ENCODE results near the gene S100A7A.

S100A7A gene

DNA sequence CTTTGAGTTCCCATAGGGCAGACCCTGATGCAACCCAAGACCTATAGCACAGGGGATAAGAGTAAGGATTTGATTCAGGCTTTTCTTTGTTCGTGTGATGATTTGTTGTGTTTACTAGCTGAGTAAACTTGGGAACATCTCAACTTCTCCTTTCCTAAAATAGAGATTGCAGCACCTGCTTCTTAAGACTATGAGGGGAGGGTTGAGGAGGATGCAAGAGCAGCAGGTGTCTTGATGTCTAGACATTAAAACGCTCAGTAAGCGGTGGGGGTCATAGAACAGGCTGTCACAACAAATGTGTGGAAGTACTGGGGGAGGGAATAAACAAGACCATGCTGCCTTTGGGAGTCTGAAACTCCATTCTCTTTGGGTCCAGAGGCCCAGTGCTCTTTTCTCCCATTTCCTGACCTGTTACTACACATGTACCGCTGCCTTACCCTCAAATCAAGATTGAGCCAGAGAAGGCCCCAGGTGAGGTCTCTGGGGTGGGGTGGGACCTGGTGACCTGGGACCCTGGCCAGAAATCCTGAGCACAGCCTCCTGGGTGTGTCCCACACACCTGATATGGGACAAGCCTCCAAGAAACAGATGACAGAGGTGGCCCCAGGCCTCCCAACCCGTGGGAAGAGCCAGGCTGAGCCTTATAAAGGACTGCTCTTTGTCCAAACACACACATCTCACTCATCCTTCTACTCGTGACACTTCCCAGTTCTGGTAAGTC lies at the start of gene S100A7A:
Gene S100A7A, plus strand, starts transcription at position 671 of the 721 bp plus-strand sequence. CDS start 1,563 bp downstream, outside the sequence.
- no peak for DNase-seq

DNA sequence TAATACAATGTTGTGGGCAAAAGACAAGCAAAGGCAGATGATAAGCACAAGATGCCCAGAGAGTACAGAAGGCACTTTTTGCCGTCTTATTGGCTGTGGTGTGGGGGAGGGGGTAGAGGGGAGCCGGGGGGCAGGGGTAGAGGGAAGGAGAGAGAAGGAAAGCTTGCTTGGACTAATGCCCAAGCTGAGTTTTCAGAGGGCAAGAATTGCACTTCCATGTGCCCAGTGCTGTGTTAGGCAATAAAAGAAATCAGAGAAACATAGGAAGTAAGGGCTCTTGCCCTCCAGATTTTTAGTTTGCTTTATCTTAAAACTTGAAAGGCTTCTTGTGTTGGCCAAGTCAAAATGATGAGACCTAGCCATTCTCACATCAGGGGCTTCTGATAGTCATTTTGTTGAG lies 49.2 kb upstream of the S100A7A start:
- DNase-seq = no peak

GRCh38 chr1:153368495-153368894 lies 47.8 kb upstream of the S100A7A start:
- no peak for DNase-seq

DNA sequence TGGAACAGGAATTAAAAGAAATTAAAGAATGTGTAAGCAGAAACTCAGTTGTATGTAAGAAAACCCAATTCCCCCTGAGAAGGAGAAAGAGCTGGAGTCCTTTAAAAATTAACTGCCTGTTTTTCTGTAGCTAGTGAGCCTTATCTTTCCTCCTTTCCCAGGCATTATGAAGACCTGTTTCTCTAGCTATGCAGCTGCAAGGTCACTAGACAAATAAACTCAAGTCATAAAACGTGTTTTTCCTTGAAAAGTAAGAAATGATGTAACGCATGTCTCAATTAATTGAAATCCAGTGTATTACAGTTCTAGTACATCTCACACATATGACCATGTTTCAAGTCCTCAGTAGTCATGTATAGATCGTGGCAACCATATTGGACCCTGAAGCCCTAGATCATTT lies 46.2 kb upstream of the S100A7A start:
- no peak for DNase-seq

- no peak for DNase-seq
These were observed 45.1 kb upstream of the S100A7A start for GRCh38 chr1:153371231-153371630.

DNA sequence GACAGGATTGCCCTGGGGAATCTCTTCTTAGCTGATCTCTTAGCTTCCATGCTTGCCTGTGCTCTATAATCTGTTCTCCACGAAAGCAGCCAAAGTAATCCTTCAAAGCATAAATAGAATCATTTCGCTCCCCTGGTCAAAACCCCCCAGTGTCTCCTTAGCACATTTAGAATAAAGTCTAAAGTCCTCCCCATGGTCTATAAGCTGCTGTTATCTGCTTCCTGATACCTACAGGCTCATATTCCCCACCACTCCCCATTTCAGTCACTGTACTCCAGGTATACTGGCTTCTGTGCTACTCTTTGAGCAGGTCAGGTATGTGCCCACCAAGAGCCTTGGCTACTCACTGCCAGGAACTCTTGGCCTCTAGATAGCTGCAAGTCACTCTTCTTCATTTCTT lies 43.7 kb upstream of the S100A7A start:
- no peak for DNase-seq

DNA sequence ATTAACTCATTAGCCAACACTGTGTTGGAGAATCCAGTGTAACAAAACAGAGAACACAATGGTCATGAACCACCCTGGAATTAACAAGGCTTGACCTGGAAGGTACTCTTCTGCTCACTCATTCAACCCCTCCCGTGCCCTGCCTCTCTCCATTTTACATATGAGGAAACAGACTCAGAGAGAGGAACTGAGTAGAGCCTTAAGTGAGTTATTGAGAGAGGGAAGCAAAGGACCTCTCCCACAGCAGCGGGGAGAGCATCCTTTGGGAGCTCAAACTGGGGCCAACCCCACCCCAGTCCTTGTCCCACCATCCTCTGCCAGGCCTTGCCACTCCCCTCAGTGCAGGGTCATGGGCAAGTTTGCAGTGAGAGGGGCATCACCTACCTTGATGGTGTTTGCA lies 42.2 kb upstream of the S100A7A start:
- DNase-seq = no peak

DNA sequence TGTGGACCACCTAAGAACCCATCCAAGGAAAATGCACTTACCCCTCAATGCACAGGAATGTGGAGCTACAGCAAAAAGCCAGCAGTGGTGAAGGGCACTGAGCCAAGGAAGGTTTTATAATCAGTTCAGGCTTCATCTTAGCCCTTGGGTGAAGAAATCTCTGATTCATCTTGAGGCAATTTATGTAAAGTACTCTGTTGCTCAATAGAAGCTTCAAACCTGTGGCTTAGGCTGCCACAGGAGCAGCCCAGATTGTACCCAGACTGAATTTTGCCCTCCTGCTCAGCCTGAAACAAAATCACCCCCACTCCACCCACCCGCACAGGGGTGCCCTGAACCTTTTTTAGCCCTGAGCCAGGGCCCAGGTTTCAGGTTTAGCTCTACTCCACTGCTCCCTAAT lies 40.8 kb upstream of the S100A7A start, which contains the start of gene S100A12:
Gene S100A12, minus strand, starts transcription at position 111 of the 400 bp plus-strand sequence. CDS start 1,029 bp downstream, outside the sequence.
- DNase-seq = no peak

DNA sequence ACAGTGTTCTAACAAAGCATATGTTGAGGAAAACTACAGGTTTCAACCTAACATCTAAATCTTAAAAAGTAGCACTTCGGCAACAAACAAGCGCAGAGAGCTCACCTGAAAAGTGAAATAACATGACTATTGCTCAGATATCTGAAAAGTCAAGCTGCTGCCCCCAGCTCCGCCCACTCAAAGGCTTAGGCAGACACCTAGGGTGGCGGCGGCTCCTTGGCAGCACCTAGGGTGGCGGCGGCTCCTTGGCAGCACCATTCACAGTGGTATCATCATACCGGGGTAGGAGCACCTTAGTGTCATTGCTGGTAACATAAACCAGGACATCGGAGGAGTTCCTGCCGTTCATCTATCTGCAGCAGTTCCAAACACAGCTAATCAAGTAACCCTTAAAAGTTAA lies 36.7 kb upstream of the S100A7A start:
- no peak for DNase-seq

GRCh38 chr1:153380711-153381110 lies 35.6 kb upstream of the S100A7A start:
- no peak for DNase-seq

DNA sequence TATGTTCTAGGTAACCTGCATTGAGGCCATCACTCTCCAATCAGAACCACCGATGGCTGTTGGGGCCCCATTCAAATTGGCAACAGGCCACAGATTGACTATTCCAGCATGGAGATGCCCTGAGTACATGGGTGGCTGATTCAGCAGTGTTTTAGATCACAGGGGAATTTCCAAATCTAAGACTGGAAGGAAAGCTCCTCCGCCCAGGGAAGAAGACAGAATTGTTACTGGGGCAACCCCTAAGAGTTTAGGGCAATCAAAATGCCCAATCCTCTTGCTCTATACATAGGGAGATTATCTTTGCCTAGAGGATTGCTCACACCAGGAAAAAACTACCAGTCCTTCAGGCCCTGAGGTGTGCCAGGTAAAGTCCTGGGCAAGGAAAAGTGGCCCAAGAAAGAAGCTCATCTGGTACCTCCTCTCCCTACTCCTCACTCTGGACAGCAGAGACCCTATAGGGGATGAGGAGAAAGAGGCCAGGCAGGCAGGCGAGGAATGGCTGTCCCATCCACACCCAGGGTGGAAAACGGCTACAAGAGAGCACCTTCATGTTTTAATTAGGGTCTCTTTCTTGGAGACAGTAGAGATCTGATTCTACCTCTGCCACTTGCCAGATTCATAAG lies 31.3 kb upstream of the S100A7A start:
- no peak for DNase-seq

DNA sequence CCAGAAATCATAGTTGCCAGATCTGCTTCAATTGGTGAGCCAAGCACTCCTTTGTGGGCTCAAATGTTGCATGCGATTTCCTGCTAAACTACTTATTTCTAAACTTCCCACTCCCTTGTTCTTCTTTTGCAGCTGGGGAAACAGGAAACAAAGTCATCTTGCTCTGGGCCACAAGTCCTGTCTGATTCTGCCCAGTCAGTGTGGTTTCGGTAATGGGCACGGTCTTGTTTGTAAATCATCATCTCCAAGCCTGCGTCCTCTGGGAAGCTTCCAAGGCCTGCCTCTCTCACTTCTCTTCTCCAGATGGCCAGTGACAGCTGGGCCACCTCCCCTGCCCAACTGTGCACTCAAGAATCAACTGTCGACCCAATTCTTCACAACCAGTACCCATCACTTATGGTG lies 29.8 kb upstream of the S100A7A start:
- DNase-seq = peak; percentile 38

GRCh38 chr1:153387001-153387400 lies 29.3 kb upstream of the S100A7A start:
- no peak for DNase-seq

DNA sequence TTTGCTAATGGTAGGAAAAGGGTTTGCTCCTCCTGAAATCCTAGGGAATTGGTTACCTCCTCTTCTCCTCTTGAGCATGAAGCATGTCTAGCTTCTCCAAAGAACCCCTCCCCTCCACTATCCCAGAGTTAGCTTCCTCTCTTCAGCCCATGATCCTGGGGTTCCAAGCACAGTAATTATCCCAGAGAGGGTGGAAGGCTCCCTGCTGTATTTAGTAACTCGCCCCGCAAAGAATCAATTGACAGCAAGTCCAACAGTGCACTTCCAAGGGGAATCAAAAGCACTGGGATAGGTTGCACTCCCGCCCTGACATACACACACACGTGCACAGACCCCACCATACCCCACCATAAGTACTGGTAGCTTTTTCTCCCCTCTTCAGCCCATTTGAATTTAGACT lies 28.5 kb upstream of the S100A7A start:
- no peak for DNase-seq

- no peak for DNase-seq
These were observed 26.9 kb upstream of the S100A7A start for GRCh38 chr1:153389401-153389800.

DNA sequence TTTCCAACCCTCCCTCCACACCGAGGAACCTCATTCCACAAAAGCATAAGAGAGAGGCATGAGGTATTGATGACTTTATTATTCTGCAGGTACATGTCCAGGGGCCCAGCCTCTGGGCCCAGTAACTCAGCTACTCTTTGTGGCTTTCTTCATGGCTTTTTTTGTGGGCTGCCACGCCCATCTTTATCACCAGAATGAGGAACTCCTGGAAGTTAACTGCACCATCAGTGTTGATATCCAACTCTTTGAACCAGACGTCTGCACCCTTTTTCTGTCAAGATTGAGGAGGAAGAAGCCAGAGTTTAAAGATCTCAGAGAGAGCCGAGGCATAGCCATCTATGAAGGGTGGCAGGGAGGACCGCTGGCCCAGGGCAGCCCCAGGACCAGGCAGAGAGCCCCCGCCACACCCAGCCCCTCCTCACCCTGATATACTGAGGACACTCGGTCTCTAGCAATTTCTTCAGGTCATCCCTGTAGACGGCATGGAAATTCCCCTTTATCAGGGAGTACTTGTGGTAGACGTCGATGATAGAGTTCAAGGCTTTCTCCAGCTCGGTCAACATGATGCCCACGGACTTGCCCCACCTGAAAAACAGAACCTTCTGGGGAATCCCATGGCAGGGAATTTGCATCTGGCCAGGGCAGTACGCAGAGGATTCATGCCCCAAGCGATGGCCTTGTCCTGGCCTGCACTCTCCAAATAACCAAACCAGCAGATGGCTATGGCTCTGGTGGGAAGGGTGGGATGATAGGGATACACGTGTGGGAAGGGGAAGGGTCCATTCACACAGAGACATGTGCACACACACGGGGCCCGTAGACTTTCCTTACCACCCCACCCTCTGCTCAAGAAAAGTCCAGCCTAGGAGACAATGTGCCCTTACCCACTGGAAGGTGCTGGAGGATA lies 26.1 kb upstream of the S100A7A start:
- DNase-seq = no peak

DNA sequence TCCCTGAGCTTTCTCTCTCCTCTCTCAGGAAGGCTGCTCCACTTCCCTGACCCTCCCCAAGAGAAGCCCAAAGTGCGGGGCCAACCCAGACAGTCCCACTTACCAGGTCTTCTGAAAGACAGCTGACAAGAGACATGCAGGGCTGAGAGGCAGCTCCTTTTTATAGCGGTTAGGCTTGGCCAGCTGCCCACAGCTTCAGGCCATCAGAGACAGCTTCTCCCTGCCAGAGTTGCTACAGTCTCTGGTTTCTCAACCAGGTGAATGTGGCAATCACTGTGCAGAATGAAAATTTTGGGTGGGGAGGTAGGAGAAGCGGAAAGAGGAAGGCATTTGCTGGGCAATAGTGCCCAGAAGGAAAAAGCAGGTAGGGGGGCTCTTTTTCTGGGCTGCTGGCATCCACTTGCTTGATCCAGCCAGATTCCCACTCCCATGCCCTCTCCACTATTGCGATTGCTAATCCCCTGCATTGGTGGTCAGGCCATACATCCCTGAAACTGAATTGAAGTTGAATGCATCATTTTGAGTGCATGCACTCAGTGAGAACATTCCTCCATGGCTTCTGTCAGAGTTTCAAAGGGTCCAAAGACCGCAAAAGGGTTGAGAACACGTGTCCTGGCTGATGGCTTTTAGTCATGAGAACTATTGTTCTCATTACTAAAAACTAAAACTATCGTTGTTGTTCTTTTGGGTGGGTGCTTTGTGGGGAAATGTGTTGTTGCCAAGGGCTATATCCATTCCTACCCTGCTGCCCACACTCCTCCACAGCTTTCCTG lies 25.2 kb upstream of the S100A7A start, which contains the start of gene S100A8:
Gene S100A8, minus strand, starts transcription at position 136 of the 773 bp plus-strand sequence. CDS start 538 bp downstream, outside the sequence.
- DNase-seq = no peak

DNA sequence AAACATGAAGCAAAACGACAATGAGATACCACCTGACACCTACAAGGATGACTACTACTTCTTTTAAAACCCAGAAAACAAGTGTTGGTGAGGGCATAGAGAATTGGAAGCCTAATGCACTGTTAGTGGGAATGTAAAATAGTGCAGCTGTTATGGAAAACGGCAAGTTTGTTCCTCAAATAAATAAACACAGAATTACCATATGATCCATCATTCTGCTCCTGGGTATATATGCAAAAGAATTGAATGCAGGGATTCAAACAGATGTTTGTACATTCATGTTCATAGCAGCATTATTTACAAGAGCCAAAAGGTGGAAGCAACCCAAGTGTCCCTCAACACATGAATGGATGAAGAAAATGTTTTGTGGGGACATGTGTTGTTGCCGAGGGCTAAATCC lies 24.1 kb upstream of the S100A7A start:
- no peak for DNase-seq

DNA sequence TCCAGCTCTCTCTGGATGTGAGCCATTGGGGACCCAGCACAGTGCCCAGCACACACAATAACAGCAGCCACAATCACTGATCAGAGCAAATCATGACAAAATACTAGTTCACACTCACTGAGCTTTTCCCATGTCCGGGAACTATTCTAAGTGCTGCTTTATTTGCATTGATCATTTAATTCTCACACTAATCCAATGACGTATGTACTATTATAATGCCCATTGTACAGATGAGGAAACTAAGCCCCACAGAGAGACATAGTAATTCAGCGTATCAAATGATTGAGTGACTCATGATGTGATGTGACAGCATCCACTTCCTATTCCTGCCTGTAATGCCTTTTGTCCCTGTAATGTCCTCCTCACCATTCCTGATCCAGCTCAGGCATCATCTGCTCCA lies 23.5 kb upstream of the S100A7A start:
- no peak for DNase-seq

- no peak for DNase-seq
These were observed 22.4 kb upstream of the S100A7A start for GRCh38 chr1:153393926-153394325.

DNA sequence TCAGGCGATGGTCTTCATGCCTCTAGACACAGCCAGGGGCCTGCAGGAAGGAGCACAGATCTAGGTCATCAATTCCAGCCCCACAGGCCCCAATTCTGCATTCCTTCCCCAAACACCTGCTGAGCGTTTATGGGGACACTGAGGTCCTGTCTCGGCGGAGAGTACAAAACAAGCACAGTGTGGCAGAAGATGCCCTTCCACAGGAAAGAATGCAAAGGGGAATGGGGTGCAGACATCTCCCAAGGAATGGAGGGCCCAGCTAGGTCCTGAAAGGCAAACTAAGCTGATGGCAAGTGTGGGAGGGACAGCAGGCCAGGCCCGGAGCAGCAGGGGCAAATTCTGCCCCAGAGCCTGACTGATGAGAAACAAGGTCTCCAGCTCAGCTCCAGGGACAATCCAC lies 21.9 kb upstream of the S100A7A start:
- no peak for DNase-seq

DNA sequence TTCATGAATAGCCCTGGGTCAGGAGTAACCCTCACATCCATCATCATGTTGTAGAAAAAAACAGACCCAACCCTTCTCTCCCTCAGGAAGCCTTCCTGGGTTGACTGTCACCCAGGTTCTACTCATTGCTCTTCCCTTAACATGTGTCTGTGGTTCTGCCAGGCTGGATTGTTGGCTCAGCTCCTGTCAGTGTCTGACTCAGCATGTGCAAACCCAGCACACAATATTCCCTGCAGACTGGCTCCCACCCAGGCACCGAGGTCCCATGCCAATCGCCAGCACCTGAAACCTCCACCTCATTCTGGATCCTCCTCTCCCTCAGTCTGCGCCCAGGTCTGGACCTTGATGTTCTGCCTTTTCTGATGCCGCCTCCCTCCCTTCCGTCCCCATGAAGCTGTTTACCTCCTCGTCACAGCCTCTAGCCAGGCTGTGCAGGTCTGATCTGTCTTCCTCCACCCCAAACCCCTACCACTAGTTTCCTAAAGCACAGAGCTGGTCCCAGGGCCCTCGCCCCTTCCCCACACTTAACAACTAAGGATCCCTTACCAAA lies 21.1 kb upstream of the S100A7A start:
- no peak for DNase-seq

All from activated CD4-positive, alpha-beta T cell treated with anti-CD3 and anti-CD28 coated beads, Interleukin-2, Interleukin-6, amounts not matched to agents 100 ng/mL and 50 ng/mL, durations not matched to agents 16 hours and 8 hours (primary cell).